SH-SY5Y (cell line): ENCODE data around the gene PTGR1.

Source experiments
- GATA2 ChIP-seq: IDR thresholded peaks from 2 replicates; pipeline ENCODE4 v1.6.1; 2011; ENCODE audit warnings: mild to moderate bottlenecking, low read depth, low read length
- GATA3 ChIP-seq: IDR thresholded peaks from 2 replicates; pipeline ENCODE4 v1.6.1; 2011; ENCODE audit warnings: low read depth, mild to moderate bottlenecking, low read length, moderate library complexity

GRCh38 chr9:111646417-111646816 is 47.0 kb upstream of the PTGR1 start:
- TF ChIP-seq GATA2, result no peak
- no peak for TF ChIP-seq GATA3
